HepG2 (cell line): ENCODE results near the gene ATP8B1. TPM values are rescaled to one million over a fixed set of nuclear protein-coding genes. Genes with fewer than 3 reads are reported as not detected.
A peak's percentile ranks its signal among the peaks of the same experiment; 100 is the strongest.

ENCODE experiments used
- ADNP ChIP-seq: sonication (generic); formaldehyde crosslinking; IDR thresholded peaks from 2 replicates; pipeline ENCODE4 v1.4.0; 2020; ENCODE audit warnings: missing genetic modification reagents
- ATRX ChIP-seq: sonication (generic); formaldehyde crosslinking; IDR thresholded peaks from 2 replicates; pipeline ENCODE4 v1.4.0; 2020; ENCODE audit warnings: missing genetic modification reagents, borderline replicate concordance
- CBX2 ChIP-seq, 2 experiments: fragments of 200-600 bp in 1 of 2; sonication (generic); formaldehyde crosslinking in 1 of 2; IDR thresholded peaks; 2 replicates each; pipeline versions ENCODE4 v1.7.0 to v1.8.1; 2018 to 2022; ENCODE audit warnings: low read depth in 2 of 2, low read length in 1 of 2, mild to moderate bottlenecking in 1 of 2, missing genetic modification reagents in 1 of 2
- CCAR2 ChIP-seq: fragments of 200-400 bp; formaldehyde crosslinking; optimal IDR thresholded peaks from 2 replicates; pipeline ENCODE3; 2018; ENCODE audit warnings: low read depth, mild to moderate bottlenecking, low read length, moderate library complexity
- CSRNP2 ChIP-seq: sonication (generic); formaldehyde crosslinking; conservative IDR thresholded peaks from 2 replicates; pipeline ENCODE4 v1.8.0; 2022; ENCODE audit warnings: low read depth, missing genetic modification reagents
- HCFC1 ChIP-seq: fragments of 150-350 bp; IDR thresholded peaks from 2 replicates; pipeline ENCODE4 v1.6.1; 2014; ENCODE audit warnings: low read depth, low read length
- KDM5B ChIP-seq: sonication (generic); formaldehyde crosslinking; IDR thresholded peaks from 2 replicates; pipeline ENCODE4 v1.4.0; 2020; ENCODE audit warnings: missing genetic modification reagents, mild to moderate bottlenecking, borderline replicate concordance
- PRPF4 ChIP-seq: fragments of 200-400 bp; formaldehyde crosslinking; IDR thresholded peaks from 2 replicates; pipeline ENCODE4 v1.6.1; 2016; ENCODE audit warnings: low read length, low read depth; ENCODE audit not compliant: poor library complexity, severe bottlenecking
- PTBP1 ChIP-seq: fragments of 200-400 bp; formaldehyde crosslinking; IDR thresholded peaks from 2 replicates; pipeline ENCODE4 v1.6.1; 2018; ENCODE audit warnings: low read length, low read depth; ENCODE audit not compliant: poor library complexity, severe bottlenecking
- RFX1 ChIP-seq: fragments of 450-650 bp; IDR thresholded peaks from 2 replicates; pipeline ENCODE4 v1.6.1; 2017
- ZBTB42 ChIP-seq: sonication (generic); formaldehyde crosslinking; IDR thresholded peaks from 2 replicates; pipeline ENCODE4 v1.5.0; 2020; ENCODE audit warnings: mild to moderate bottlenecking, missing genetic modification reagents
- ZFP37 ChIP-seq: sonication (generic); formaldehyde crosslinking; IDR thresholded peaks from 2 replicates; pipeline ENCODE4 v1.4.0; 2020; ENCODE audit warnings: missing genetic modification reagents, borderline replicate concordance
- ZNF343 ChIP-seq: sonication (generic); formaldehyde crosslinking; IDR thresholded peaks from 2 replicates; pipeline ENCODE4 v1.4.0; 2020; ENCODE audit warnings: mild to moderate bottlenecking, missing genetic modification reagents
- ZNF598 ChIP-seq: sonication (generic); formaldehyde crosslinking; IDR thresholded peaks from 2 replicates; pipeline ENCODE4 v1.5.1; 2020; ENCODE audit warnings: mild to moderate bottlenecking, missing genetic modification reagents, borderline replicate concordance
- ZNF646 ChIP-seq: sonication (generic); formaldehyde crosslinking; IDR thresholded peaks from 2 replicates; pipeline ENCODE4 v1.9.0; 2021; ENCODE audit warnings: mild to moderate bottlenecking, missing genetic modification reagents
- ZNF781 ChIP-seq: sonication (generic); formaldehyde crosslinking; IDR thresholded peaks from 2 replicates; pipeline ENCODE4 v1.5.1; 2020; ENCODE audit warnings: borderline replicate concordance, mild to moderate bottlenecking, missing genetic modification reagents; ENCODE audit errors: not compliant biosample characterization
- ZNF790 ChIP-seq: sonication (generic); formaldehyde crosslinking; IDR thresholded peaks from 2 replicates; pipeline ENCODE4 v1.8.0; 2022; ENCODE audit warnings: missing genetic modification reagents, mild to moderate bottlenecking, borderline replicate concordance
- polyA plus RNA-seq, 8 experiments: library from polyadenylated mRNA; depleted of rRNA in 3 of 8; stranded (reverse) in 7 of 8; unstranded in 1 of 8; fragments of >200 nt; fragmentation: Illumina TruSeq in 4 of 8; extraction: Trizol in 4 of 8; gene quantifications; 2 replicates each; pipeline versions ENCODE4 v1.2.1 to v1.2.3, GENCODE V29; 2011 to 2016; ENCODE audit warnings: low read depth in 4 of 8, missing spikeins in 1 of 8, mixed read lengths in 1 of 8; ENCODE audit not compliant: insufficient read depth in 1 of 8
- total RNA-seq, 5 experiments: library from RNA; depleted of rRNA; stranded (reverse); fragments of >200 nt; fragmentation: Illumina TruSeq; extraction: Trizol; gene quantifications; 2 replicates each; pipeline ENCODE4 v1.2.3, GENCODE V29; 2016; ENCODE audit warnings: low read depth in 1 of 5
- TF ChIP-seq, protein P1 (sequence below): sonication (generic); formaldehyde crosslinking; IDR thresholded peaks from 2 replicates; pipeline ENCODE4 v1.4.0; 2020; ENCODE audit warnings: missing genetic modification reagents, borderline replicate concordance

The ATP8B1 gene
- total and polyA plus RNA-seq, 2 of the 13 experiments (the other 11 are each of a cell fraction or from before 2014, with no cell fraction given): 2.8 to 4.0 TPM

- no peak for TF ChIP-seq ZNF646 (CRISPR knock-in tag)
- TF ChIP-seq ZFP37 (CRISPR knock-in tag): peak; percentile 98
- no peak for TF ChIP-seq ZNF781 (CRISPR knock-in tag)
- no peak for TF ChIP-seq RFX1
- TF ChIP-seq ZBTB42 (CRISPR knock-in tag): no peak
- TF ChIP-seq KDM5B (CRISPR knock-in tag): 0 out of 2 replicates have a peak, but pooled peaks have one; percentile 46
- no peak for TF ChIP-seq ATRX (CRISPR knock-in tag)
- no peak for TF ChIP-seq PTBP1
- TF ChIP-seq ZNF598 (CRISPR knock-in tag): no peak
- no peak for TF ChIP-seq ADNP
- no peak for TF ChIP-seq CCAR2
- no peak for TF ChIP-seq HCFC1
- no peak for TF ChIP-seq CBX2 (IDR thresholded peaks at IDR 0.05; ENCODE audit: low read depth, low read length)
- TF ChIP-seq CBX2 (CRISPR knock-in tag; IDR thresholded peaks at IDR 0.05; ENCODE audit: low read depth): no peak
- TF ChIP-seq CSRNP2: no peak
- no peak for TF ChIP-seq ZNF343
- TF ChIP-seq ZNF790 (CRISPR knock-in tag): no peak
- no peak for TF ChIP-seq PRPF4
- TF ChIP-seq, protein P1, sequence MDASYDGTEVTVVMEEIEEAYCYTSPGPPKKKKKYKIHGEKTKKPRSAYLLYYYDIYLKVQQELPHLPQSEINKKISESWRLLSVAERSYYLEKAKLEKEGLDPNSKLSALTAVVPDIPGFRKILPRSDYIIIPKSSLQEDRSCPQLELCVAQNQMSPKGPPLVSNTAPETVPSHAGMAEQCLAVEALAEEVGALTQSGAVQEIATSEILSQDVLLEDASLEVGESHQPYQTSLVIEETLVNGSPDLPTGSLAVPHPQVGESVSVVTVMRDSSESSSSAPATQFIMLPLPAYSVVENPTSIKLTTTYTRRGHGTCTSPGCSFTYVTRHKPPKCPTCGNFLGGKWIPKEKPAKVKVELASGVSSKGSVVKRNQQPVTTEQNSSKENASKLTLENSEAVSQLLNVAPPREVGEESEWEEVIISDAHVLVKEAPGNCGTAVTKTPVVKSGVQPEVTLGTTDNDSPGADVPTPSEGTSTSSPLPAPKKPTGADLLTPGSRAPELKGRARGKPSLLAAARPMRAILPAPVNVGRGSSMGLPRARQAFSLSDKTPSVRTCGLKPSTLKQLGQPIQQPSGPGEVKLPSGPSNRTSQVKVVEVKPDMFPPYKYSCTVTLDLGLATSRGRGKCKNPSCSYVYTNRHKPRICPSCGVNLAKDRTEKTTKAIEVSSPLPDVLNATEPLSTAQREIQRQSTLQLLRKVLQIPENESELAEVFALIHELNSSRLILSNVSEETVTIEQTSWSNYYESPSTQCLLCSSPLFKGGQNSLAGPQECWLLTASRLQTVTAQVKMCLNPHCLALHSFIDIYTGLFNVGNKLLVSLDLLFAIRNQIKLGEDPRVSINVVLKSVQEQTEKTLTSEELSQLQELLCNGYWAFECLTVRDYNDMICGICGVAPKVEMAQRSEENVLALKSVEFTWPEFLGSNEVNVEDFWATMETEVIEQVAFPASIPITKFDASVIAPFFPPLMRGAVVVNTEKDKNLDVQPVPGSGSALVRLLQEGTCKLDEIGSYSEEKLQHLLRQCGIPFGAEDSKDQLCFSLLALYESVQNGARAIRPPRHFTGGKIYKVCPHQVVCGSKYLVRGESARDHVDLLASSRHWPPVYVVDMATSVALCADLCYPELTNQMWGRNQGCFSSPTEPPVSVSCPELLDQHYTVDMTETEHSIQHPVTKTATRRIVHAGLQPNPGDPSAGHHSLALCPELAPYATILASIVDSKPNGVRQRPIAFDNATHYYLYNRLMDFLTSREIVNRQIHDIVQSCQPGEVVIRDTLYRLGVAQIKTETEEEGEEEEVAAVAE: peak; percentile 72; the same call in 1 of the 2 replicates
Observed at GRCh38 chr18:57772387-57772799, 30.7 kb downstream of the ATP8B1 start (continued).
